HG03558 (cell line): Measurements from ENCODE around the gene SPINK6.

Source experiments
- ATAC-seq: cut with Tn5 transposase; IDR thresholded peaks from one replicate; pipeline ENCODE4 v1.9.1; 2021; ENCODE audit warnings: moderate number of reproducible peaks; ENCODE audit not compliant: unreplicated experiment; ENCODE audit errors: extremely low read depth

The SPINK6 gene, protein sequence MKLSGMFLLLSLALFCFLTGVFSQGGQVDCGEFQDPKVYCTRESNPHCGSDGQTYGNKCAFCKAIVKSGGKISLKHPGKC

DNA sequence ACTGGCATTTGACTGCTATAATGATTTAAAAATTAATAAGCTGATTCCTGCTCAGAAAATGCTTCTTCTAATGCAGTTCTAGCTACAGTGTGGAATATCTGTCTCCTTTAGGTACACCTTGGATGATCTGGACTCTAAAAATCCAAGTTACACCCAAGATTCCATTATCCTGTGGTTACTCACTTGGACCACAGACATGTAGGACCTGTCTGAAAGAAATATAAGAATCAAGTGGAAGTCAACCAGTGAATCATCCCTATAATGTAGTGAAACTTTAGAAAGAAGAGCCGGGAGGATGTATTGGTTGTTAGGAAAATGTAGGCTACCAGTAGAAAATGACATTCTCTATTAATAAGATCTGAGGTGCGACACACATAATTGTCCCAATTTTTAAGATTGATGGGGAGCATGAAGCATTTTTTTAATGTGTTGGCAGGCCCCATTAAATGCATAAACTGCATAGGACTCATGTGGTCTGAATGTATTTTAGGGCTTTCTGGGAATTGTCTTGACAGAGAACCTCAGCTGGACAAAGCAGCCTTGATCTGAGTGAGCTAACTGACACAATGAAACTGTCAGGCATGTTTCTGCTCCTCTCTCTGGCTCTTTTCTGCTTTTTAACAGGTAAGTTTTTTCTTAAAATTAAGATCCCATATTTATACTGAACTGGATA lies at the start of gene SPINK6:
Gene SPINK6 (plus strand): TSS at position 512 of the 673 bp plus-strand sequence. CDS start 55 bp downstream, at position 567.
- no peak for ATAC-seq

DNA sequence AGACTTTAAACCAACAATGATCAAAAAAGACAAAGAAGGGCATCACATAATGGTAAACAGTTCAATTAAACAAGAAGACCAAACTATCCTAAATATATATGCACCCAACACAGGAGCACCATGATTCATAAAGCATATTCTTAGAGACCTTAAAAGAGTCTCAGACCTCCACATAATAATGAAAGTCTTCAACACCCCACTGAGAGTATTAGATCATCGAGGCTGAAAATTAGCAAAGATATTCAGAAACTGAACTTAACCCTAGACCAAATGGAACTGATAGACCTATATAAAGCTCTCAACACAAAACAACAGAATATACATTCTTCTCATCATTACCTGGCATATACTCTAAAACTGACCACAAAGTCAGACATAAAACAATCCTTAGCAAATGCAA lies 46.2 kb upstream of the SPINK6 start:
- no peak for ATAC-seq

DNA sequence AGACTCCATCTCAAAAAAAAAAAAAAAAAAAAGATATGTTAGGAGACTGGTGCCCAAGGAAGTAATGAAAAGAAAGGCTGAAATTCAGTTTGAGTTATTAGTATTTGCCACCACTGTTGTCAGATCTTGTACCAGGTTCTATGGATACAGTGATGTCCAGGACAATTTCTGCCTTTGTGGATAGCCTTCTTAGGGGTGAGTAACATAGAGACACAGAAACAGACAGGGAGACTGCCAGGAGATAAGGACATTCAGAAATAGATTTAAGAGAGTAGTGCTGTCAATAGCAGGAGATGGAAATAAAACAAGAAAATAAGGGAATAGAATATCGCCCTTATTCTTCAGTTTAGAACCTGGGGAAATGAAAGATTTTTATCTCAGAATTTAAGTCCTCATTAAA lies 40.8 kb upstream of the SPINK6 start:
- ATAC-seq, result no peak

DNA sequence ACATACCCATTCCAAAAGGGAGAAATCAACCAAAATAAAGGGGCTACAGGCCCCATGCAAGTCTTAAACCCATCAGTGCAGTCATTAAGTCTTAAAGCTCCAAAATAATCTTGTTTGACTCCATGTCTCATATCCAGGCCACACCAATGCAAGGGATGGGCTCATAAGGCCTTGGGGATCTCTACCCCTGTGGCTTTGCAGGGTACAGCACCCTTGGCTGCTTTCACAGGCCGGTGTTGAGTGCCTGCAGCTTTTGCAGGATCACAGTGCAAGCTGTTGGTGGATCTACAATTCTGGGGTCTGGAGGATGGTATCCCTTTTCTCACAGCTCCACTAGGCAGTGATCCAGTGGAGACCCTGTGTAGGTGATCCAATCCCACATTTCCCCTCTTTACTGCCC lies 39.5 kb upstream of the SPINK6 start:
- no peak for ATAC-seq

DNA sequence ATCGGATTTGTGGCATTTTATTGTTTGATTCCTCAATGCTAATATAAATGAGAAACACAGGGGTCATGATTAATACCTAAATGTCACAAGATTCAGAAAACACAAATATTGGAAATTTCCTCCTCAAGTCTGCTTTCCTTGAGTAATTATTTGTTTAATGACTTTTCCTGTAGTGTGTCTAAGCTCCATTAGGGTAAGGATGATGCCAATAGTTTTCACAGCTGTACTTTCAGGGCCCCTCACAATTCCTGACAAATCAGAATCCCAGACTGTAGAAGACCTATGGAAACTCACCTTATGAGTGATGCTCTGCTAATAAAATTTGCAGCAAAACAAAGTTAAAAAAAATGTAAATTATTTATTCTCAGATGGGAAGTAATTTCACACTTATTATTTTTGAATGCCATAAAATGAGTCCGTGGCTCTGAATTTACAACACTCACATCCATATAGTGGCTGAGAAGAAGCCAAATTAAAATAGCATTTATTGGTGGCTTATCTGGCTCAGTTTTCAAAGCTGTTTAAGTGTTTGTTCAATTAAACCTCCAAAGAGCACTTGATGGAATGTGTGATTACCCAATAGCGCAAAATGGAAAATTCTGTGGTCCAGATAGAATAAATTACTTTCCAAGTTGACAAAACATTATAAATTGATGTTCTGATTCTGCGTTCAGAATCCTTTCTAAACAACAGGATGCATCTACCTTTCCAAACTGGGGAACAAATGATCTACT lies 36.1 kb upstream of the SPINK6 start:
- ATAC-seq, result no peak

DNA sequence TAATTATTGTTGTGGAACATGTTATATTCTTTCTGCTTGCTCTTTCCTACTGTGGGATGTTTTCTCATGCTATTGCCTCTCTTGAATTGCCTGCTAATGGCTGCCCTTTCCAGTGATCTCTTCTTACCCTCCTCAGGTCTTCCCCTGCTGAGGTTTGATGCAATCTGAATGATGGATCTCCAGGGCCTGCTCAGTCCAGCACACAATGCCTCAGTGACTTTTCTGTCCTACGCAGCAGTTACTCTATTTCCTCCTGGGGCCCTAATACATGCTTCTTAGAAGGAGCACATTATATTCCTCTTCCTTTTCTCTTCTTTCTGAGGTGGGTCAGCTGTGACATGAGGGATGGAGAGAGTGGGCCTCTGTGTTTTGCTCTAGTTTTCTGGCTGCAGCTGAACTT lies 34.6 kb upstream of the SPINK6 start, which contains the start of gene SPINK14:
Gene SPINK14 (plus strand): TSS at position 301 of the 400 bp plus-strand sequence. CDS start 1,187 bp downstream, outside the sequence.
- no peak for ATAC-seq

DNA sequence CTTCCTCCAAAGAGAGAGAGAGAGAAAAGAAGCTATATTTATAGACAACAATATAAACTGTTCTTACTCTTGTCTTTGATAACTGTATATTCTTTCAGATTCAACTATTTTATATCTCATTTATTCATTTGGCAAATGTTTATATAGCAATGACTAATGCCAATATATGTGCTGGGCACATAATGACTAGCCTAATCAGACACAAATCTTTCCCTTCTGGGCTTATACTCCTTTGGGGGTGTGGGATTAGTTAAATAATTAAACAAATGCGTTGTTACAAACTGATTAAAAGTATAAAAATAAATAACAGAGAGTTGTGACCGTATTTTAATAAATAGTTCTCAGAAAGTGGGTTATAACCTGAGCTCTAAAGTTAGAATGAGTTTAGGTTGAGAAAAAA lies 30.5 kb upstream of the SPINK6 start:
- ATAC-seq, result no peak

DNA sequence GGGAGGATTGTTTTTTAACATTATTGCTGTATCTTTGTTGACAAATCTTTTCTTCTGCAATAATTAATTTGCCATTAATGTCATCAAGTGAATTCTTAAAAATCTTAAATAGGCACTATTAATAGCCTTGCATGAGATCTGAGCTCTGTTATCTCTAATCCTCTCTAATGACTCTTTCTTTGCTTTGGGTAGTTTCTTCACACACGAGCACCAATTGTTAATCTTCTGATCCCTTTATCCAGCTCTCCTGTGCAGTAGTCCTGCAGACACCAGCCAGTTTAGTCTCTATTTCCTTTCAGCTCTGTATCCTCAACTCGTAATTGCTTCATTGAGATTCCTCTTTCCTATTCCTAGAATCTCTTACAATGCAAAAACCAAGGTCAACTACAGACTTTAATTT lies 26.4 kb upstream of the SPINK6 start:
- no peak for ATAC-seq

DNA sequence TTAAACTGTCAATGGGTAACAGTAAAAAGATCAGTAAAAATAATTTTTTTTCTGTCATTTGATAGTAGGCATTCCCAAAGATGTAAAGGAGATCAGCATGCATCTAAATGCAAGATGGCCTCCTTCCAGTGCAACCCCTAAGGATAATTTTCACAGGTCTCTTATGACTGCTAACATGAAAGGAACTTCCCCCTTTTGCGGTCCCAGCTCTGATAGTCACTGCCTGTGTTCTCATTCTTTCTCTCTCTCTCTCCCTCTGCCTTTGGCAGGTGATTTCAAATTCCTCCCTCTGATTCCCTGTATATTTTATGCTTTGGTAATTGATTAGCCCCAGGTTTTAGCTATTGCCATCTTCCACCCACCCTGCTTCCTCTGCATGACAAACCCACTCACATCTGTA lies 25.6 kb upstream of the SPINK6 start:
- no peak for ATAC-seq

DNA sequence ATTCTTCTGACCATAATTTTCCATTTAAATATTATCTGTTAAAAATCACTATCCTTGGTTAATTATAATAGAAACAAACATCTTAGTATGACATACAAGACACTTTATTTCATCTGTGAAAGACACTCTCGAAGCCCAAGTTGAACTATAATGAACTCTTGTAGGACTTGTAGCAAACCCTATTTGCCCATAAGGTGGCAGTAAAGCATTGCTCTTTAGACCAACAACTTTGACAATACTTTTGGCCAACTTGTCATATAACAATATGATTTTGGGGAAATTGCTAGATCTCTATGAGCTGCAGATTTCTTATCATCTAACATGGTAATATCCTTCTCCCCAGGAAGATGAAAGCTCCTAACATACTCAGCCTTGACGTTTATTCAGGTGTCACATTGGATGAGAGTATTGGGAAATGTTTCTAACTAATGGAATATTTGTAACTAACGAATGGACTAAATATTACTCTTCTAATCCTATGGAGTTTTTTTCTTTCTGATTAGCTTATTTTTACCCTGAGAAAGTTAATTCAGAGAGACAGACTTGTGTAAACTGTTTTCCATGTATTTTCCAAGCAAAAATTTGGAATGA lies 23.5 kb upstream of the SPINK6 start:
- ATAC-seq, result no peak

DNA sequence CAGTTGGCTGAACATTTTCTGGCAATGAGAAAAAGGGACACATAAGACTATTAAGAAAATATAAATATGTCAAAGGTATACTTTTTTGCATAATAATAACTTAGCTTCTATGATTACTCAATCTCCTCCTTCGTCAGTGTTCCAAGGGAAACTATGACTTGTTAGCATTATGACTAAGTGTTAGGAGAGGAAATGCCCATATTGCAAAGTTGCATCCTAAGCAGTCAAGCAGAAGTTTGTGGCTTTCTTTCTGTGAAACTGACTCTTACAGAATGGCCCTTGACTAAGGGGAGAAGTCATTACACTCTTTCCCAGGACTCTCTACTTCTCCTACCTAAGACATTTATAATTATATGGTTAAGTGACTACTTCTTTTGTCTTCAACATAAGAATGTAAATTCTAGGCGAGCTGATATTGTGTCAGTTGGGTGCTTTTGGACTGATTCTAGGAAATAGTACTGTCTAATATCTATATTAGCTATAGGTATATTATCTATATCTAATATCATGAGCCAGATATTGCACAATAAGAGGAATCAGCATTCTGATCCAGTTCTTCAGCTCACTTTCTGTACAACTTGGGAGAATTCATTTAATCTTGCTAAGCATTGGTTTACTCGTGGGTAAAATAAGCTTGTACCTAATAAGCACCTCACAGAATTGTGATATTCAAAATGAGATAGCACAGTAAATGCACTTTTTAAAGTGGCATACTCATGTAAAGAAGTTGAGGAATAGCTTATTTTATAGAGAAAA lies 16.4 kb upstream of the SPINK6 start:
- peak; percentile 77 for ATAC-seq

DNA sequence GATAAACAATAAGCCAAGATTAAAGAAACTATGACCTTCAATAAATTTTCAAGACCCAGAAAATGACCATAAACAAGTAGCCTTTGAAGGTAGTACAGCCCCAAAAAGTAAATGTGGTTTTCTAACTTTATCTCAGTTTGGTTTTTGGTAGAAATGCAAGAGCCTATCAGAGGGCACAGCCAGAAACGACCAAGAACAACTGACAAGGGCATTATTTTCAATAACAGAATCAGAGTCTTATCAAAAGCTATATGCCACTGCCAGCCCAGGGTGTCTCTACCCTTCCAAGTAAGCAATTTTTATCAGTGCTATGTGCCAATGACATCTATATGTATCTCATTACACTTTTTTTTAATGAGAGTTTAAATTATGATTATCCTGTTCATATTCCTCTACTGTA lies 11.8 kb upstream of the SPINK6 start:
- no peak for ATAC-seq

DNA sequence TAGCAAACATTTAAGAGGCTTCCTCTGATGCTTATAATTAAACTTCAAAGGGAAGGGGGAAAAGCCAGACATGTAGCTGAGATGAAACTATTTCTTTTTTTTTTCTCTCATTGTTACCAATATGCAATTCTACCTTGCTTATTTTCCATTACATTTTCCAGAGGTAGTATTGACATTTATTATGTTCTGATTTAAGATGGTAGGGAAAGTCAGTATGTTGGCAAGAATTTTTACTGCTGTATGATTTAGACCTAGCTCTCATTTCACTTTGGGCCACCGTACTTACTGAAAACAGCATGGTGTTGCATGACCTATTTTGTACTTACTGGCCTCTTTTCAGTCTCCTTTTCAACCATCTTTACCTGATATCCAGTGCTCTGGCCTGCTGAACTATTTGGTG lies 9.6 kb upstream of the SPINK6 start:
- no peak for ATAC-seq

DNA sequence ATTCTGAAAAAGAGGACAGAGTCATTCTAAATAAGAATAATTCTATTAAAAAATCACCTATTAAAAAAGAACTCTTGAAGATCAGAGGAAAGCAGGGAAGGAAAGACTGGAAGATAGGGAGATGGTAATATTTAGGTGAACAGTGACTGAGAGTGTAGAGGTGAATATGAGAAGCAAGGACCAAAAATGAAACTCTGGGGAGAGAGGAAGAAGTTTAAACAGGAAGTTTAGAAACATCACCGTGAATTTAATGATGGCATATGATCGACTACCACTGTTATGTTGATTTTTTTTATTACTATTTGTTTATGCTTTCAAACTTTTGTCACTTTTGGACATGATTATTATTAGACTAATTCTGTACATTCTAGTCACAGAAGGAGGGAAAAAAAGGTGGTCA lies 1.7 kb upstream of the SPINK6 start:
- ATAC-seq, result no peak

DNA sequence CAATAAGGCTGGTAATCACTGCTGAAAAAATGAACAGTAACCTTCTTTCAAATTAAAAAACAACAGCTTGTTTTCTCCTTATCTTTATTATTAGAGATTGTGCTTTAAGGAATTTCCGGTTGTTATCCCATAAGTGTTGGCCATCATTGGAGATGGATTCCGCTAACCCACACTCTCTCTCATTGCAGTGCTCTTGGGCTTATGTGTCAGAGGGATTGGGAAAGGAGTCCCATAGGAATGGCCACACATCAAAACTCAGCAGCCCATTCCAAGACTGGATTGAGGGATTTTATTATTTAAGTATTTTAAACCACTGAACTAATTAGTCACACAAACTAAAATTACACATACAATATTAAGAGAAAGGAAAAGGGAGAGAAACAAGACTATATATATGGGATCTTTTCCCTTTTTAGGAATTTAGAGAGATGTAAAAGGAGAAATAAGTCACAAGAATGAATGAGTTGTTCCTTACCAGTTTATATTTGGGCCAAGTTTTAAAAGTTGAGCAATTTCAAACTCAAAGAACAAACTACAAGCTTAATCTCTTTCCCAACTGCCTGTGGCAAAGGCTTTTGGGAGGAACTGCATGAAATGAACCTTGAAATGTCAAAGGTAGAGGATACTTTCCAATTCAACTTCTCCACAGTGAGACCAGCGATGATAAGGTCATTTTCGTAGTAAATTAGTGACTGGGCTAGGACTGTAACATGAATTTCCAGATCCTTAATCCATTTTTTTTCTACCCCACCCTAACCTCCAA lies 2.4 kb downstream of the SPINK6 start:
- no peak for ATAC-seq

DNA sequence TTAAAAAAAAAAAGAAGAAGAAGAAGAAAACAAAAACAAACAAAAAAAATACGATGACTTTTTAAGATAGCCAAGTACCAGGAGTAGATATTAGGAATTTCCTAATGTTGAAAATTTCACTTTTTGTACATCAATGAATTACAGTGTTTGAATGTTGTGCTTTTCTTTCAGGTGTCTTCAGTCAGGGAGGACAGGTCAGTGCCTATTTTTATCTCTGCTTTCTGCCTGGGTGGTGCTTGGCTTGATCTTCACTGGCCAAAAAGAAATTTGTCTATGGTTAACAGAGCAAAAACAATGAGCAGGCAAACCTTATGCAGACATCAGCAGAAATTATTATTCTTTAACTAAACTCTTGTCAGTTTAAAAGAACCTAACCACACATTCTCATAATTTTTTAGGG lies 3.0 kb downstream of the SPINK6 start:
- no peak for ATAC-seq

DNA sequence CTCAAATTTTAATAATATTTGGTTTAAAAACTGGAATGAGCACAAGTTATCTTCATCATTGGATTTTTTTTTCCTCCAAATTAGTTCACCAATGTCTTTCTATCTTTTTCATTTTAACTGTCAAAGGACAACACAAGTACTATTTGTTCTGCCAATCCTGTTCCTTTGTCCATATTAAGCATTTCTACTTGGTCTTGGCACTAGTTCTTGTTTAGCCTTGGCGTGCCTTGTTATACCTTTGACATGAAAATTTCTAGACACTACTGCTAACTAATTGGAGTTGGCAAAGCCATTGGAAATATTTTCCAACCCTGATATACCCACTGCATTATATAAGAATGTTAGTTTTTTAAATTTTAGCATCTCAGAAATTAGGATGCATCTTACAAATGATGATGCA lies 3.8 kb downstream of the SPINK6 start:
- no peak for ATAC-seq

DNA sequence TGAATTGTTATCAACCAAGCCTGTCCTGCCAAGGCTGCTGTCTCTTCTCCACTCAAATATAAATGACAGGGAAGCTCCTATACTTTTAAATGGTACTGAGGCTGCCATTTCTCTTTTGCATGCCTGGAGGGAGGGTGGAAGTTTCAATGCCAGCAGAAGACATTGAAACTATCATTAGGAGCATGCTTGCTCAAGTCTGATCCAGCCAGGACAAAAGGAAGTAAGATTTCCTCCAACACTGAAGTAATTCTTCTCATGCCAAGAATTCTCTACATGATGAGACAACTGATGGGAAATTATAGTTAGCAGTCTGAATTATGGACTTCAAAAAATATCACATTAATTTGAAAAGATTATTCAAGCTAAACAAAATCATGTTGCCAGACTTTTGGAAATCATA lies 5.4 kb downstream of the SPINK6 start:
- ATAC-seq, result no peak

DNA sequence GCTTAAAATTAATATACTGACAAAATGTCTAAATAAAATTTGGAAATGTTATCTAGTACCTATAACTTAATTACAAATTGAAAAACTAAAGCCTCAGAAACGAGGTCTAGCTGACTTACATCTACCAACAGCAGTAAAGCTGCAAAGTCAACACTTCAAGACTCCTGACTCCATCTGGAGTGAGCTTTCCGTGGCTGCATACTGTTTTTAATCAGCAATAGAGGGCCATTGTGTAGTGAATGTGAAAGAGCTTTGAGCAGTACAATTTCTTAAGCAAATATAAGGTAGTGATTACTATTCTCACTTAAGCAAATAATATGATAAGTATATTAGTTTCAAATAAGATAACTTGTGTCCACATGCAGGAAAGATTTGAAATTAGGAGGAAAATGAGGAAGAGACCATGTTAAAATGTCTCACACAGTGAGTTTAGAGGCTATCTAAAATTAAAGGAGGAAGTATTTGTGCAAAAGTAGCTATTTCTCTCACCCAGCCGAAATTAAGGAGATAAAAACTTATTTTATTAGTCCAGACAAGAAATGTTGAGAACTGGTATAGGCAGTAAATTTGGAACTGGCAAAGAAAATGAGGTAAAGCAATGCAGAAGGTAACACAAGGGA lies 6.4 kb downstream of the SPINK6 start:
- no peak for ATAC-seq
